Activated CD8-positive, alpha-beta T cell treated with anti-CD3 and anti-CD28 coated beads for 36 hours (primary cell): ENCODE results near the gene ROR2. TPM values are rescaled to one million over a fixed set of nuclear protein-coding genes. Genes with fewer than 3 reads are reported as not detected.

Experiments used
- ATAC-seq: fragments of 200-7000 bp; cut with Tn5 transposase; one replicate; pipeline ENCODE4 v1.10.0; 2021; ENCODE audit warnings: mild to moderate bottlenecking, moderate library complexity
- CTCF ChIA-PET: fragments of 350-600 bp; sonication (Branson Sonifier 250); formaldehyde crosslinking; loops from one replicate; lab custom pipeline; 2021; ENCODE audit warnings: antibody characterized with exemption; lab: Charles Lee
- POLR2A ChIA-PET: fragments of 350-600 bp; sonication (Branson Sonifier 250); formaldehyde crosslinking; loops from one replicate; lab custom pipeline; 2021; ENCODE audit warnings: antibody characterized with exemption; lab: Charles Lee
- DNase-seq: peaks from one replicate; pipeline ENCODE4 v3.0.0-alpha.2; 2020
- H3K27ac Mint-ChIP-seq: one replicate; pipeline ENCODE4 v1.8.0; 2021; ENCODE audit warnings: mild to moderate bottlenecking, mixed read lengths
- H3K27me3 Mint-ChIP-seq: one replicate; pipeline ENCODE4 v1.8.0; 2021; ENCODE audit warnings: mixed read lengths
- H3K36me3 Mint-ChIP-seq: one replicate; pipeline ENCODE4 v1.8.0; 2021; ENCODE audit warnings: low read depth, mixed read lengths
- H3K4me1 Mint-ChIP-seq: one replicate; pipeline ENCODE4 v1.8.0; 2021; ENCODE audit warnings: low read depth, mixed read lengths
- H3K4me3 Mint-ChIP-seq: one replicate; pipeline ENCODE4 v1.8.0; 2021; ENCODE audit warnings: mild to moderate bottlenecking, moderate library complexity, mixed read lengths
- H3K9me3 Mint-ChIP-seq: one replicate; pipeline ENCODE4 v1.8.0; 2021; ENCODE audit warnings: mixed read lengths
- CTCF ChIP-seq: fragments of 200-600 bp; IDR thresholded peaks from one replicate; pipeline ENCODE4 v1.8.0; 2022; ENCODE audit warnings: antibody characterized with exemption, mild to moderate bottlenecking
- intact Hi-C: fragments of 100-400 bp; cut with micrococcal nuclease; formaldehyde crosslinking; loops from one replicate; pipeline ENCODE4 v1.10.0; 2022
- total RNA-seq, 2 experiments: library from RNA; stranded (reverse); gene quantifications; one replicate each; pipeline ENCODE4 v1.2.3, GENCODE V29; 2021

ROR2 gene
- total RNA-seq, 2 experiments from 2014 or later, result not detected

GRCh38 chr9:91751922-91752321, 198.1 kb downstream of the ROR2 start:
- no peak for DNase-seq
- Mint-ChIP-seq H3K27ac (no peak overlapping the region), H3K4me3 (no peak overlapping the region), H3K36me3 (no peaks in the 10 kb centered on the region), H3K4me1 (no peaks in the 10 kb centered on the region), H3K27me3 (peaks cover 3% of the 10 kb centered on the region), H3K9me3 (no peaks in the 10 kb centered on the region)
- TF ChIP-seq CTCF, result no peak
- intact Hi-C loops, result no loop called here
- POLR2A ChIA-PET, result no interaction called here
- CTCF ChIA-PET, result no interaction called here
- no peak for ATAC-seq

GRCh38 chr9:91750343-91750742, 199.7 kb downstream of the ROR2 start:
- ChIA-PET POLR2A (no interaction called here), CTCF (no interaction called here)
- no peaks in the 10 kb centered on the region for H3K9me3 Mint-ChIP-seq
- no peak for TF ChIP-seq CTCF
- ATAC-seq (no peak), DNase-seq (no peak)
- H3K4me1 Mint-ChIP-seq, result no peaks in the 10 kb centered on the region
- H3K27ac Mint-ChIP-seq, result no peak overlapping the region
- H3K27me3 Mint-ChIP-seq, result peaks cover 3% of the 10 kb centered on the region
- intact Hi-C loops, result no loop called here
- H3K36me3 Mint-ChIP-seq, result no peaks in the 10 kb centered on the region
- H3K4me3 Mint-ChIP-seq, result no peak overlapping the region

GRCh38 chr9:91746904-91747303, 203.1 kb downstream of the ROR2 start:
- Mint-ChIP-seq H3K36me3 (no peaks in the 10 kb centered on the region), H3K27me3 (peaks cover 5% of the 10 kb centered on the region), H3K4me1 (no peaks in the 10 kb centered on the region), H3K27ac (no peak overlapping the region), H3K9me3 (no peaks in the 10 kb centered on the region), H3K4me3 (no peak overlapping the region)
- no peak for TF ChIP-seq CTCF
- ChIA-PET CTCF (no interaction called here), POLR2A (no interaction called here)
- DNase-seq (no peak), ATAC-seq (no peak)
- intact Hi-C loops, result no loop called here

- no peak for TF ChIP-seq CTCF
- Mint-ChIP-seq H3K4me3 (no peak overlapping the region), H3K27ac (no peak overlapping the region), H3K9me3 (no peaks in the 10 kb centered on the region), H3K36me3 (no peaks in the 10 kb centered on the region), H3K4me1 (no peaks in the 10 kb centered on the region), H3K27me3 (peaks cover 5% of the 10 kb centered on the region)
- ChIA-PET CTCF (no interaction called here), POLR2A (no interaction called here)
- DNase-seq (no peak), ATAC-seq (no peak)
- intact Hi-C loops, result no loop called here
Observed at GRCh38 chr9:91746357-91746756, 203.7 kb downstream of the ROR2 start.

- Mint-ChIP-seq H3K36me3 (no peaks in the 10 kb centered on the region), H3K4me1 (no peaks in the 10 kb centered on the region), H3K9me3 (no peaks in the 10 kb centered on the region), H3K4me3 (no peak overlapping the region), H3K27me3 (peaks cover 3% of the 10 kb centered on the region), H3K27ac (no peak overlapping the region)
- TF ChIP-seq CTCF, result no peak
- ChIA-PET POLR2A (no interaction called here), CTCF (interaction anchor here (1.2 kb wide), 1 partner anchor 10 kb away, joined by 3 read pairs; no protein-coding TSS in a partner anchor)
- no peak for ATAC-seq
- DNase-seq, result no peak
- intact Hi-C loops, result no loop called here
Observed at GRCh38 chr9:91744114-91744513, 205.9 kb downstream of the ROR2 start.
